ENCODE results near the gene PSMA2. TPM values are rescaled to one million over a fixed set of nuclear protein-coding genes. Genes with fewer than 3 reads are reported as not detected.

PSMA2 gene
- total RNA-seq, 1 donor from 2014 or later: 316 TPM

- Histone ChIP-seq H2AFZ (replicated peaks) (no peak overlapping the region), H4K20me1 (ENCODE audit: low read depth) (peaks cover 8% of the 10 kb centered on the region), H3K27ac (no peak overlapping the region), H3F3A (ENCODE audit: low read depth) (peaks cover 13% of the 10 kb centered on the region), H3K79me2 (ENCODE audit: low read depth) (peaks cover 20% of the 10 kb centered on the region), H3K9me3 (ENCODE audit: low read depth) (no peaks in the 10 kb centered on the region), H3K4me3 (no peak overlapping the region), H3K9ac (no peak overlapping the region), H3K4me2 (no peak overlapping the region), H3K36me3 (peaks cover 49% of the 10 kb centered on the region), H3K4me1 (no peaks in the 10 kb centered on the region), H3K27me3 (no peaks in the 10 kb centered on the region)
- Mint-ChIP-seq H3K27ac (no peak overlapping the region), H3K4me3 (no peak overlapping the region), H3K27me3 (ENCODE audit: insufficient read depth, low read depth) (no peaks in the 10 kb centered on the region), H3K36me3 (peaks cover 23% of the 10 kb centered on the region), H3K9me3 (no peaks in the 10 kb centered on the region), H3K4me1 (no peaks in the 10 kb centered on the region)
- TF ChIP-seq EZH2 (IDR thresholded peaks at IDR 0.05) (no peak), EZH2phosphoT487 (IDR thresholded peaks at IDR 0.05) (no peak), CTCF (IDR thresholded peaks at IDR 0.05) (no peak)
- DNase-seq (ENCODE audit: low spot score): no peak
These were observed 9.8 kb downstream of the PSMA2 start for GRCh38 chr7:42922017-42922753.

- DNase-seq (ENCODE audit: low spot score): no peak
- Histone ChIP-seq H3K27me3 (no peaks in the 10 kb centered on the region), H4K20me1 (ENCODE audit: low read depth) (no peaks in the 10 kb centered on the region), H3K79me2 (ENCODE audit: low read depth) (peaks cover 11% of the 10 kb centered on the region), H3K27ac (no peak overlapping the region), H3K4me1 (peaks cover 23% of the 10 kb centered on the region), H3K9ac (no peak overlapping the region), H3F3A (ENCODE audit: low read depth) (peaks cover 23% of the 10 kb centered on the region), H3K4me2 (no peak overlapping the region), H2AFZ (replicated peaks) (no peak overlapping the region), H3K36me3 (peaks cover 6% of the 10 kb centered on the region), H3K9me3 (ENCODE audit: low read depth) (no peaks in the 10 kb centered on the region), H3K4me3 (no peak overlapping the region)
- H3K4me3 Mint-ChIP-seq: no peak overlapping the region
- no peaks in the 10 kb centered on the region for H3K9me3 Mint-ChIP-seq
- H3K27ac Mint-ChIP-seq: no peak overlapping the region
- no peaks in the 10 kb centered on the region for H3K27me3 Mint-ChIP-seq (ENCODE audit: insufficient read depth, low read depth)
- peaks cover 18% of the 10 kb centered on the region for H3K4me1 Mint-ChIP-seq
- peaks cover 15% of the 10 kb centered on the region for H3K36me3 Mint-ChIP-seq
- TF ChIP-seq EZH2 (IDR thresholded peaks at IDR 0.05) (no peak), CTCF (IDR thresholded peaks at IDR 0.05) (no peak), EZH2phosphoT487 (IDR thresholded peaks at IDR 0.05) (no peak)
These were observed 16.6 kb downstream of the PSMA2 start for GRCh38 chr7:42915356-42915755.

GRCh38 chr7:42914421-42915045, 17.4 kb downstream of the PSMA2 start:
- H3K4me2 ChIP-seq: no peak overlapping the region
- no peak overlapping the region for H3K9ac ChIP-seq
- H3K27me3 ChIP-seq: no peaks in the 10 kb centered on the region
- H3K36me3 ChIP-seq: peaks cover 3% of the 10 kb centered on the region
- peaks cover 23% of the 10 kb centered on the region for H3F3A ChIP-seq (ENCODE audit: low read depth)
- peaks cover 22% of the 10 kb centered on the region for H3K36me3 Mint-ChIP-seq
- H3K27me3 Mint-ChIP-seq (ENCODE audit: insufficient read depth, low read depth): no peaks in the 10 kb centered on the region
- H3K4me1 ChIP-seq: peaks cover 23% of the 10 kb centered on the region
- no peak overlapping the region for H3K27ac Mint-ChIP-seq
- no peaks in the 10 kb centered on the region for H3K9me3 ChIP-seq (ENCODE audit: low read depth)
- peaks cover 13% of the 10 kb centered on the region for H3K79me2 ChIP-seq (ENCODE audit: low read depth)
- no peaks in the 10 kb centered on the region for H3K9me3 Mint-ChIP-seq
- no peak overlapping the region for H2AFZ ChIP-seq (replicated peaks)
- H3K4me3 Mint-ChIP-seq: no peak overlapping the region
- no peak overlapping the region for H3K4me3 ChIP-seq
- TF ChIP-seq EZH2phosphoT487 (IDR thresholded peaks at IDR 0.05): no peak
- no peak for TF ChIP-seq EZH2 (IDR thresholded peaks at IDR 0.05)
- no peak for TF ChIP-seq CTCF (IDR thresholded peaks at IDR 0.05)
- no peak overlapping the region for H3K27ac ChIP-seq
- peaks cover 24% of the 10 kb centered on the region for H3K4me1 Mint-ChIP-seq
- no peak for DNase-seq (ENCODE audit: low spot score)
- no peaks in the 10 kb centered on the region for H4K20me1 ChIP-seq (ENCODE audit: low read depth)

All from neural progenitor cell (in vitro differentiated cells).